Natural killer cell (primary cell): ENCODE measurements around the gene ITGAX. TPM values are rescaled to one million over a fixed set of nuclear protein-coding genes. Genes with fewer than 3 reads are reported as not detected.

Experiments
- ATAC-seq, 3 donors: fragments of 150-1000 bp in 2 of 3; fragments of 200-7000 bp in 1 of 3; cut with Tn5 transposase; 1 replicate in 1 of 3; 2 replicates in 2 of 3; pipeline ENCODE4 v1.10.0; 2021; ENCODE audit warnings: mild to moderate bottlenecking in 2 of 3, moderate library complexity in 2 of 3
- DNase-seq, 2 donors: peaks; one replicate each; pipeline versions ENCODE4 v3.0.0 to v3.0.0-alpha.2; 2013 to 2021; ENCODE audit warnings: mixed read lengths in 1 of 2
- H3K27ac ChIP-seq: one replicate; pipeline ENCODE4 v1.5.1; 2013; ENCODE audit warnings: mild to moderate bottlenecking, low read length
- H3K27me3 ChIP-seq: one replicate; pipeline ENCODE4 v1.6.1; 2013; ENCODE audit warnings: low read length; ENCODE audit not compliant: control insufficient read depth, insufficient read depth
- H3K36me3 ChIP-seq: one replicate; pipeline ENCODE4 v1.6.1; 2013; ENCODE audit warnings: low read length; ENCODE audit not compliant: control insufficient read depth, insufficient read depth
- H3K4me1 ChIP-seq: one replicate; pipeline ENCODE4 v1.6.1; 2013; ENCODE audit warnings: low read length; ENCODE audit not compliant: control insufficient read depth, insufficient read depth
- H3K4me3 ChIP-seq: one replicate; pipeline ENCODE4 v1.5.1; 2013; ENCODE audit warnings: low read length
- H3K9me3 ChIP-seq: one replicate; pipeline ENCODE4 v1.6.1; 2013; ENCODE audit warnings: low read length; ENCODE audit not compliant: control insufficient read depth, insufficient read depth
- H3K27ac Mint-ChIP-seq, 2 donors: one replicate each; pipeline ENCODE4 v1.8.0; 2022; ENCODE audit warnings: mild to moderate bottlenecking in 2 of 2, mixed read lengths in 2 of 2, moderate library complexity in 1 of 2
- H3K27me3 Mint-ChIP-seq, 2 donors: one replicate each; pipeline ENCODE4 v1.8.0; 2022; ENCODE audit warnings: low read depth in 2 of 2, mixed read lengths in 2 of 2
- H3K36me3 Mint-ChIP-seq: one replicate; pipeline ENCODE4 v1.8.0; 2022; ENCODE audit warnings: mixed read lengths
- H3K4me1 Mint-ChIP-seq, 2 donors: one replicate each; pipeline ENCODE4 v1.8.0; 2022; ENCODE audit warnings: mixed read lengths in 2 of 2
- H3K4me3 Mint-ChIP-seq: one replicate; pipeline ENCODE4 v1.8.0; 2022; ENCODE audit warnings: mild to moderate bottlenecking, moderate library complexity, mixed read lengths
- H3K9me3 Mint-ChIP-seq, 2 donors: one replicate each; pipeline ENCODE4 v1.8.0; 2022; ENCODE audit warnings: mixed read lengths in 2 of 2
- WGBS: methylation state at CpG from one replicate; pipeline ENCODE4 v1.1.7; 2013; ENCODE audit warnings: missing lambda C conversion rate; ENCODE audit not compliant: insufficient coverage; 5-methylcytosine and 5-hydroxymethylcytosine counted together
- intact Hi-C: fragments of 100-400 bp; cut with micrococcal nuclease; formaldehyde crosslinking; loops from one replicate; pipeline ENCODE4 v1.14.2; 2022
- total RNA-seq, 4 donors: library from RNA; stranded (reverse); fragments of 120-200 nt in 1 of 4; gene quantifications; one replicate each; pipeline versions ENCODE4 v1.2.3 to v1.2.4, GENCODE V29; 2013 to 2022
- TF ChIP-seq, protein P1 (sequence below): fragments of 200-600 bp; IDR thresholded peaks from one replicate; pipeline ENCODE4 v1.8.0; 2022; ENCODE audit warnings: antibody characterized with exemption

The ITGAX gene
- total RNA-seq, 3 donors from 2014 or later (not counting 1 experiment from before 2014, with no cell fraction given) = 224 to 249 (median 233) TPM

GRCh38 chr16:31371619-31372484 is 16.9 kb downstream of the ITGAX start:
- no peak for DNase-seq
- 90% methylated on average over 42 of the region's 42 CpGs for WGBS
- Histone ChIP-seq H3K4me3 (no peak overlapping the region), H3K4me1 (peaks cover 17% of the 10 kb centered on the region), H3K27ac (no peak overlapping the region), H3K36me3 (peaks cover 15% of the 10 kb centered on the region), H3K27me3 (no peaks in the 10 kb centered on the region), H3K9me3 (no peaks in the 10 kb centered on the region)
- ATAC-seq = no peak
- TF ChIP-seq, protein P1, sequence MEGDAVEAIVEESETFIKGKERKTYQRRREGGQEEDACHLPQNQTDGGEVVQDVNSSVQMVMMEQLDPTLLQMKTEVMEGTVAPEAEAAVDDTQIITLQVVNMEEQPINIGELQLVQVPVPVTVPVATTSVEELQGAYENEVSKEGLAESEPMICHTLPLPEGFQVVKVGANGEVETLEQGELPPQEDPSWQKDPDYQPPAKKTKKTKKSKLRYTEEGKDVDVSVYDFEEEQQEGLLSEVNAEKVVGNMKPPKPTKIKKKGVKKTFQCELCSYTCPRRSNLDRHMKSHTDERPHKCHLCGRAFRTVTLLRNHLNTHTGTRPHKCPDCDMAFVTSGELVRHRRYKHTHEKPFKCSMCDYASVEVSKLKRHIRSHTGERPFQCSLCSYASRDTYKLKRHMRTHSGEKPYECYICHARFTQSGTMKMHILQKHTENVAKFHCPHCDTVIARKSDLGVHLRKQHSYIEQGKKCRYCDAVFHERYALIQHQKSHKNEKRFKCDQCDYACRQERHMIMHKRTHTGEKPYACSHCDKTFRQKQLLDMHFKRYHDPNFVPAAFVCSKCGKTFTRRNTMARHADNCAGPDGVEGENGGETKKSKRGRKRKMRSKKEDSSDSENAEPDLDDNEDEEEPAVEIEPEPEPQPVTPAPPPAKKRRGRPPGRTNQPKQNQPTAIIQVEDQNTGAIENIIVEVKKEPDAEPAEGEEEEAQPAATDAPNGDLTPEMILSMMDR = no peak
- Mint-ChIP-seq H3K27ac (no peak overlapping the region), H3K4me3 (no peak overlapping the region), H3K4me1 (peaks cover 20 to 26% of the 10 kb centered on the region in 2 donors), H3K9me3 (no peaks in the 10 kb centered on the region), H3K36me3 (peaks cover 7% of the 10 kb centered on the region), H3K27me3 (peaks cover 0 to 3% of the 10 kb centered on the region in 2 donors)
- intact Hi-C loops = no loop called here

GRCh38 chr16:31373235-31373634 is 18.3 kb downstream of the ITGAX start:
- 90% methylated on average over 13 of the region's 14 CpGs for WGBS
- DNase-seq = no peak
- Histone ChIP-seq H3K4me3 (no peak overlapping the region), H3K9me3 (no peaks in the 10 kb centered on the region), H3K27ac (no peak overlapping the region), H3K36me3 (peaks cover 22% of the 10 kb centered on the region), H3K27me3 (no peaks in the 10 kb centered on the region), H3K4me1 (peaks cover 22% of the 10 kb centered on the region)
- H3K27me3 Mint-ChIP-seq = peaks cover 0 to 5% of the 10 kb centered on the region in 2 donors
- no peak for ATAC-seq
- H3K9me3 Mint-ChIP-seq = no peaks in the 10 kb centered on the region
- H3K4me3 Mint-ChIP-seq = no peak overlapping the region
- TF ChIP-seq, protein P1 = no peak
- no peaks in the 10 kb centered on the region for H3K36me3 Mint-ChIP-seq
- no peak overlapping the region for H3K27ac Mint-ChIP-seq
- intact Hi-C loops = no loop called here
- peaks cover 20 to 27% of the 10 kb centered on the region in 2 donors for H3K4me1 Mint-ChIP-seq

- no peaks in the 10 kb centered on the region for H3K36me3 Mint-ChIP-seq
- H3K27me3 Mint-ChIP-seq = peaks cover 0 to 5% of the 10 kb centered on the region in 2 donors
- no peaks in the 10 kb centered on the region for H3K9me3 Mint-ChIP-seq
- peaks cover 27% of the 10 kb centered on the region for H3K36me3 ChIP-seq
- no peaks in the 10 kb centered on the region for H3K27me3 ChIP-seq
- no peak overlapping the region for H3K27ac ChIP-seq
- H3K4me3 Mint-ChIP-seq = no peak overlapping the region
- WGBS = 96% methylated on average over 5 of the region's 5 CpGs
- TF ChIP-seq, protein P1 = no peak
- no peaks in the 10 kb centered on the region for H3K9me3 ChIP-seq
- no peak overlapping the region for H3K27ac Mint-ChIP-seq
- intact Hi-C loops = no loop called here
- H3K4me1 ChIP-seq = peaks cover 26% of the 10 kb centered on the region
- DNase-seq = no peak
- no peak for ATAC-seq
- H3K4me3 ChIP-seq = no peak overlapping the region
- peaks cover 20 to 27% of the 10 kb centered on the region in 2 donors for H3K4me1 Mint-ChIP-seq
These were observed 20.3 kb downstream of the ITGAX start for GRCh38 chr16:31375231-31375630.
